Measurements from ENCODE around the gene FAM177B.
"Not testable (repeated sequence)": the region's sequence is repeated elsewhere in the genome, so short reads cannot be mapped to it uniquely, and the experiment has no call there.

FAM177B gene

GRCh38 chr1:222759451-222760035 lies 22.5 kb downstream of the FAM177B start:
- Histone ChIP-seq H3K9me3 (no peaks in the 10 kb centered on the region; the same call in 1 of the 2 replicates), H4K20me1 (no peaks in the 10 kb centered on the region), H3K9ac (no peak overlapping the region), H3K36me3 (no peaks in the 10 kb centered on the region), H3K4me1 (peaks cover 12% of the 10 kb centered on the region), H3K27ac (no peak overlapping the region), H3K4me3 (no peak overlapping the region), H3K4me2 (no peak overlapping the region), H3K27me3 (no peaks in the 10 kb centered on the region)
- no peak for TF ChIP-seq Cebpa-rat (IDR thresholded peaks at IDR 0.05)

GRCh38 chr1:222761083-222761482 lies 24.1 kb downstream of the FAM177B start:
- no peak overlapping the region for H3K4me2 ChIP-seq
- H4K20me1 ChIP-seq = no peaks in the 10 kb centered on the region
- H3K9me3 ChIP-seq = peaks cover under 1% of the 10 kb centered on the region
- H3K4me1 ChIP-seq = no peaks in the 10 kb centered on the region
- H3K9ac ChIP-seq = no peak overlapping the region
- H3K27me3 ChIP-seq = no peaks in the 10 kb centered on the region
- TF ChIP-seq Cebpa-rat (IDR thresholded peaks at IDR 0.05) = no peak
- no peak overlapping the region for H3K27ac ChIP-seq
- no peaks in the 10 kb centered on the region for H3K36me3 ChIP-seq
- H3K4me3 ChIP-seq = no peak overlapping the region

DNA sequence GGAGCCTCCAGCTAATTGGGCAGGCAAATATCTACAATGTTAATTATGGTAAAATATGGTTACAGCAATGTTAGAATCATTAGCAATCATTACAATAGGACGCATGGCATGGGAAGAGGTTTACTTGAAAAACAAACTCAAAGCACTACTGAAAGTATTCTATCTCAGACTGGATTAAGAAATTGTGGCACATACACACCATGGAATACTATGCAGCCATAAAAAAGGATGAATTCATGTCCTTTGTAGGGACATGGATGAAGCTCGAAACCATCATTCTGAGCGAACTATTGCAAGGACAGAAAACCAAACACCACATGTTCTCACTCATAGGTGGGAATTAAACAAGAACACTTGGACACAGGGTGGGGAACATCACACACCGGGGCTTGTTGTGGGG lies 25.2 kb downstream of the FAM177B start:
- H3K9me3 ChIP-seq, H3K27me3 ChIP-seq, H3K36me3 ChIP-seq, H3K9ac ChIP-seq, H4K20me1 ChIP-seq, H3K4me1 ChIP-seq, H3K4me3 ChIP-seq, H3K4me2 ChIP-seq, H3K27ac ChIP-seq: not testable (repeated sequence)

GRCh38 chr1:222767152-222767571 lies 30.2 kb downstream of the FAM177B start:
- 0 out of 2 replicates have a peak, but pooled peaks cover 5% of the 10 kb centered on the region for H3K36me3 ChIP-seq
- H3K4me3 ChIP-seq = no peak overlapping the region
- H3K27me3 ChIP-seq = no peaks in the 10 kb centered on the region
- peaks cover 20% of the 10 kb centered on the region for H3K4me1 ChIP-seq
- no peaks in the 10 kb centered on the region for H4K20me1 ChIP-seq
- H3K9ac ChIP-seq = no peak overlapping the region
- H3K4me2 ChIP-seq = no peak overlapping the region
- no peak overlapping the region for H3K27ac ChIP-seq
- H3K9me3 ChIP-seq = peaks cover 37% of the 10 kb centered on the region
- no peak for TF ChIP-seq Cebpa-rat (IDR thresholded peaks at IDR 0.05)

- no peaks in the 10 kb centered on the region for H4K20me1 ChIP-seq
- H3K36me3 ChIP-seq = 0 out of 2 replicates have a peak, but pooled peaks cover 5% of the 10 kb centered on the region
- no peak overlapping the region; the same call in 1 of the 2 replicates for H3K4me3 ChIP-seq
- no peak for TF ChIP-seq Cebpa-rat (IDR thresholded peaks at IDR 0.05)
- peaks cover 37% of the 10 kb centered on the region for H3K9me3 ChIP-seq
- no peaks in the 10 kb centered on the region for H3K27me3 ChIP-seq
- peaks cover 28% of the 10 kb centered on the region for H3K4me1 ChIP-seq
- no peak overlapping the region for H3K9ac ChIP-seq
- no peak overlapping the region for H3K27ac ChIP-seq
- H3K4me2 ChIP-seq = no peak overlapping the region
Observed at GRCh38 chr1:222768592-222768991, 31.6 kb downstream of the FAM177B start.

- Histone ChIP-seq H3K4me2 (no peak overlapping the region), H3K9ac (no peak overlapping the region), H3K27me3 (no peaks in the 10 kb centered on the region), H3K9me3 (peaks cover 37% of the 10 kb centered on the region), H3K4me1 (peaks cover 34% of the 10 kb centered on the region), H3K27ac (no peak overlapping the region), H4K20me1 (no peaks in the 10 kb centered on the region), H3K36me3 (0 out of 2 replicates have a peak, but pooled peaks cover 5% of the 10 kb centered on the region), H3K4me3 (no peak overlapping the region; the same call in 1 of the 2 replicates)
- no peak for TF ChIP-seq Cebpa-rat (IDR thresholded peaks at IDR 0.05)
Observed at GRCh38 chr1:222769181-222769580, 32.2 kb downstream of the FAM177B start.

- Histone ChIP-seq H3K4me1 (peaks cover 43% of the 10 kb centered on the region), H3K4me2 (peak overlapping the region; percentile 25; the same call in 1 of the 2 replicates), H4K20me1 (no peaks in the 10 kb centered on the region), H3K36me3 (0 out of 2 replicates have a peak, but pooled peaks cover 5% of the 10 kb centered on the region), H3K4me3 (no peak overlapping the region), H3K9me3 (peaks cover 37% of the 10 kb centered on the region), H3K27ac (peak overlapping the region; percentile 96), H3K27me3 (no peaks in the 10 kb centered on the region), H3K9ac (no peak overlapping the region)
- TF ChIP-seq Cebpa-rat (IDR thresholded peaks at IDR 0.05) = no peak
Observed at GRCh38 chr1:222769971-222770620, 33.1 kb downstream of the FAM177B start.

DNA sequence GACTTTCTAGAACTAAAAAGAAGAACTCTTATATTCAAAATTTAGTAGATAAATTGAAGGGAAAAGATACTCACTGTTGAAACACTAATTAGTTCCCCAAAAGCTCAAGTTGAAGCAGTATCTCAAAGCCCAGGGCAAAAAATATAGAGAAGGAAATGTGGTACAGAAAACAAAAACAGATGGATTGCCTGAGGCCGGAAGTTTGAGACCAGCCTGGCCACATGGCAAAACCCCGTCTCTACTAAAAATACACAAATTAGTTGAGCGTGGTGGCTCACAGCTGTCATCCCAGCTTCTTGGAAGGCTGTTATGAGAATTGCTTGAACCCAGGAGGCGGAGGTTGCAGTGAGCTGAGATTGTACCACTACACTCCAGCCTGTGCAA lies 36.0 kb downstream of the FAM177B start:
- H3K4me2 ChIP-seq = peak overlapping the region; percentile 82
- H3K9me3 ChIP-seq = peaks cover 30% of the 10 kb centered on the region
- peak overlapping the region; percentile 77 for H3K9ac ChIP-seq
- H3K4me1 ChIP-seq = peaks cover 47% of the 10 kb centered on the region
- no peaks in the 10 kb centered on the region for H4K20me1 ChIP-seq
- H3K4me3 ChIP-seq = peak overlapping the region; percentile 45; the same call in 1 of the 2 replicates
- no peaks in the 10 kb centered on the region for H3K27me3 ChIP-seq
- H3K27ac ChIP-seq = peak overlapping the region; percentile 96
- TF ChIP-seq Cebpa-rat (IDR thresholded peaks at IDR 0.05) = no peak
- 0 out of 2 replicates have a peak, but pooled peaks cover 5% of the 10 kb centered on the region for H3K36me3 ChIP-seq

GRCh38 chr1:222777463-222777862 lies 40.5 kb downstream of the FAM177B start:
- H4K20me1 ChIP-seq = no peaks in the 10 kb centered on the region

DNA sequence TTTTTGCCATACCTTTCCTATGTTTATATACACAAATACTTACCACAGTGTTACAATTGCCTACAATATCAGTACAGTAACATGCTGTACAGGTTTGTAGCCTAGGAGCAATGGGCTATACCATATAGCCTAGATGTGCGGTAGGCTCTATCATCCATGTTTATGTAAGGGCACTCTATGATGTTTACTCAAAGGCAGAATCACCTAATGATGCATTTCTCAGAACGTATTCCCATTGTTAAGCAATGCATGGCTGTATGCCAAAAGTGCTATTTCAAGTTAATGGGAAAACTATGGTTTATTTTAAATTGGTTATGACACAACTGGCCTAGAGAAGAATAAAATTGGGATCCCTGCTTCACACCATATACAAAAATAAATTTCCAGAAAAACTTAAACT lies 41.0 kb downstream of the FAM177B start:
- peaks cover 20% of the 10 kb centered on the region; the same call in 1 of the 2 replicates for H3K9me3 ChIP-seq
- H3K36me3 ChIP-seq = no peaks in the 10 kb centered on the region
- H3K4me1 ChIP-seq = peaks cover 22% of the 10 kb centered on the region
- no peak overlapping the region for H3K4me2 ChIP-seq
- no peaks in the 10 kb centered on the region for H3K27me3 ChIP-seq
- no peak for TF ChIP-seq Cebpa-rat (IDR thresholded peaks at IDR 0.05)
- H3K9ac ChIP-seq = no peak overlapping the region
- H3K4me3 ChIP-seq = no peak overlapping the region
- no peak overlapping the region for H3K27ac ChIP-seq
- H4K20me1 ChIP-seq = no peaks in the 10 kb centered on the region

More at GRCh38 chr1:222777463-222777862, 40.5 kb downstream of the FAM177B start:
- H3K9ac ChIP-seq = no peak overlapping the region
- peaks cover 24% of the 10 kb centered on the region for H3K4me1 ChIP-seq
- no peak overlapping the region for H3K4me3 ChIP-seq
- no peaks in the 10 kb centered on the region for H3K36me3 ChIP-seq
- H3K9me3 ChIP-seq = peaks cover 20% of the 10 kb centered on the region; the same call in 1 of the 2 replicates
- no peak overlapping the region for H3K27ac ChIP-seq
- no peak overlapping the region for H3K4me2 ChIP-seq
- H3K27me3 ChIP-seq = no peaks in the 10 kb centered on the region
- no peak for TF ChIP-seq Cebpa-rat (IDR thresholded peaks at IDR 0.05)

Data from BLaER1 (cell line).